ENCODE results near the gene LOXL1. TPM values are rescaled to one million over a fixed set of nuclear protein-coding genes. Genes with fewer than 3 reads are reported as not detected.

LOXL1 gene
- not detected in 2 replicates for total RNA-seq (2014; rRNA removed; shearing (Covaris generic))
- not detected in 2 replicates for total RNA-seq (2022)
- Bru-seq, nascent RNA, result not detected
- percentile 5 among the genes with signal in this experiment for BruChase-seq, experiment 1, labeled RNA remaining after a 6-hour chase
- percentile 5 among the genes with signal in this experiment for BruChase-seq, experiment 2, labeled RNA remaining after a 2-hour chase
- long read RNA-seq, result 0 reads

GRCh38 chr15:73926219-73927002 is at the start of gene LOXL1:
Gene LOXL1 (plus strand): TSS chr15:73926462. CDS start chr15:73926784, 322 bp downstream.
- Histone ChIP-seq H3K79me2 (ENCODE audit: insufficient read depth, low read depth, low read length) (no peaks in the 10 kb centered on the region), H3K4me3 (ENCODE audit: low read depth, low read length, poor library complexity, severe bottlenecking) (no peak within 1 kb of the TSS), H3K27ac (ENCODE audit: low read depth, low read length, poor library complexity, severe bottlenecking) (no peak within 1 kb of the TSS), H3K36me3 (ENCODE audit: insufficient read depth, low read length) (no peaks in the 10 kb centered on the region), H3K9me3 (ENCODE audit: low read length) (no peaks in the 10 kb centered on the region), H3K4me1 (ENCODE audit: insufficient read depth, low read length, poor library complexity, severe bottlenecking) (no peaks in the 10 kb centered on the region), H3K9me2 (ENCODE audit: insufficient read depth, low read length) (no peaks in the 10 kb centered on the region), H3K4me2 (ENCODE audit: low read length) (no peak within 1 kb of the TSS), H2AFZ (ENCODE audit: low read length) (no peak within 1 kb of the TSS), H4K20me1 (ENCODE audit: insufficient read depth, low read length) (no peaks in the 10 kb centered on the region)
- DNase-seq (ENCODE audit: low spot score), result no peak
- ChIA-PET CTCF (ENCODE audit: unreplicated experiment) (no interaction called here), POLR2A (no interaction called here)
- TF ChIP-seq EZH2phosphoT487 (IDR thresholded peaks at IDR 0.05; ENCODE audit: borderline replicate concordance, low read depth, low read length) (no peak), CTCF (conservative IDR thresholded peaks at IDR 0.05; ENCODE audit: low read length) (no peak)
- BruUV-seq (replicated peaks), result no TSS peak
- intact Hi-C loops (cut with micrococcal nuclease; ENCODE audit: unreplicated experiment), result no loop called here

- no peak overlapping the region for H3K4me3 ChIP-seq (ENCODE audit: low read depth, low read length, poor library complexity, severe bottlenecking)
- no peak for DNase-seq (ENCODE audit: low spot score)
- no peak overlapping the region for H3K4me2 ChIP-seq (ENCODE audit: low read length)
- ChIA-PET POLR2A (interaction anchor here (0.6 kb wide), 1 partner anchor 1930 kb away, joined by 5 read pairs; no protein-coding TSS in a partner anchor), CTCF (ENCODE audit: unreplicated experiment) (no interaction called here)
- H3K79me2 ChIP-seq (ENCODE audit: insufficient read depth, low read depth, low read length), result no peaks in the 10 kb centered on the region
- no peaks in the 10 kb centered on the region for H3K36me3 ChIP-seq (ENCODE audit: insufficient read depth, low read length)
- intact Hi-C loops (cut with micrococcal nuclease; ENCODE audit: unreplicated experiment), result no loop called here
- no TSS peak for BruUV-seq (replicated peaks)
- no peaks in the 10 kb centered on the region for H3K9me3 ChIP-seq (ENCODE audit: low read length)
- no peak overlapping the region for H3K27ac ChIP-seq (ENCODE audit: low read depth, low read length, poor library complexity, severe bottlenecking)
- no peaks in the 10 kb centered on the region for H4K20me1 ChIP-seq (ENCODE audit: insufficient read depth, low read length)
- H3K9me2 ChIP-seq (ENCODE audit: insufficient read depth, low read length), result no peaks in the 10 kb centered on the region
- no peak overlapping the region for H2AFZ ChIP-seq (ENCODE audit: low read length)
- TF ChIP-seq EZH2phosphoT487 (IDR thresholded peaks at IDR 0.05; ENCODE audit: borderline replicate concordance, low read depth, low read length) (no peak), CTCF (conservative IDR thresholded peaks at IDR 0.05; ENCODE audit: low read length) (no peak)
- no peaks in the 10 kb centered on the region for H3K4me1 ChIP-seq (ENCODE audit: insufficient read depth, low read length, poor library complexity, severe bottlenecking)
These were observed 46.8 kb upstream of the LOXL1 start for GRCh38 chr15:73879426-73879825.
